ENCODE data around the gene SRC.

GRCh38 chr20:37339208-37339607, 6.7 kb upstream of the SRC start:
- no peak for TF ChIP-seq CTCF (IDR thresholded peaks at IDR 0.05)
- TF ChIP-seq EZH2phosphoT487 (IDR thresholded peaks at IDR 0.05) = no peak
